Adipocyte (in vitro differentiated cells): ENCODE data around the gene TMEM45A.
A peak's percentile ranks its signal among the peaks of the same experiment; 100 is the strongest.
"Not testable (repeated sequence)": the region's sequence is repeated elsewhere in the genome, so short reads cannot be mapped to it uniquely, and the experiment has no call there.

Experiments
- DNase-seq: peaks from one replicate; pipeline ENCODE4 v3.0.0-alpha.2; 2015; ENCODE audit warnings: low read depth
- H3K27me3 ChIP-seq: replicated peaks from 2 replicates; pipeline ENCODE4 v1.7.0; 2013; ENCODE audit warnings: mild to moderate bottlenecking, low read length, moderate library complexity; ENCODE audit not compliant: control insufficient read depth, insufficient read depth
- H3K36me3 ChIP-seq: 2 replicates; pipeline ENCODE4 v1.7.0; 2013; ENCODE audit warnings: low read length, mild to moderate bottlenecking, moderate library complexity; ENCODE audit not compliant: control insufficient read depth, insufficient read depth, severe bottlenecking
- H3K4me1 ChIP-seq: 2 replicates; pipeline ENCODE4 v1.7.0; 2013; ENCODE audit warnings: mild to moderate bottlenecking, low read length, moderate library complexity; ENCODE audit not compliant: control insufficient read depth, insufficient read depth
- H3K4me3 ChIP-seq: 2 replicates; pipeline ENCODE4 v1.7.0; 2013; ENCODE audit warnings: mild to moderate bottlenecking, low read length, moderate library complexity
- H3K9ac ChIP-seq: 2 replicates; pipeline ENCODE4 v1.7.0; 2013; ENCODE audit warnings: mild to moderate bottlenecking, low read length, moderate library complexity
- H3K9me3 ChIP-seq: 2 replicates; pipeline ENCODE4 v1.7.0; 2013; ENCODE audit warnings: mild to moderate bottlenecking, low read length, moderate library complexity; ENCODE audit not compliant: control insufficient read depth

The TMEM45A gene

DNA sequence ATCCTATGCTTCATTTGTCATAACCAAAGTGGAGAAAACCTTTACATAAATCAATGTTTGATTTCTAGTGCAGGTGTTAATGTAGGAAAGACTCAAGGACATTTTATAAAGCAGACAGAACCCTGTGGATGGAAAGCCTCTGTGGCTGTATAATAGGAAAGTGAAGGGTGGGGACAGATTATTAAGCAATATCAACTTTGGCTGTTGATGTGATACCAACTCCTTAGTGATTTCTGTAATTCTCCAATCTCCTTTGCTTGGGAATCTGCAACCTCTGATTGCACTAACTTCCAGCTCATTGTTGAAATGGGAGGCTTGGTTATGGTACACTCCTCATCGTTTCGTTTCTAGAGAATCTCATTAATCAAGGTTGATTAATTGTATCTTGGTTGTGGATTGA lies 87.7 kb downstream of the TMEM45A start:
- Histone ChIP-seq H3K4me3 (no peak overlapping the region), H3K27me3 (no peaks in the 10 kb centered on the region), H3K36me3 (peaks cover 18% of the 10 kb centered on the region), H3K9ac (no peak overlapping the region), H3K9me3 (peaks cover 3% of the 10 kb centered on the region), H3K4me1 (peaks cover 23% of the 10 kb centered on the region)
- no peak for DNase-seq

DNA sequence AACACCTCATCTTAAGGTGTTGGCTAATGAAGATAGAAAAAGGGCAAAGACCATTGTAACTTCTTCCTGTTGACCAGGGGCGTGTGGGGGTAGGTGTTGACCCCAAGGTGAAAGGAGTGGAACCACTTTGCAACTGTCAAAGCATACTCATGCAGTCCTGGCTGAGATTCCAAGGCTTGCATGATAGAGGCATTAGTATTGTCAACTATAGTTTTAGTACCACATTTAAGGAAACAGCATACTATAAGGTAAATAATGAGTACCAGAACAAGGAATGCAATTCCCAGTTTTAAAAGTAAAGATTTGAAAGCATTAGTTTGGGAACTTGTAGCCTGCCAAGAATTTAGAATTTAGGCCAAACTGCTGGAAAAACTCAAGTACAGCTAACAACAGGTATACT lies 89.2 kb downstream of the TMEM45A start:
- peak; percentile 21 for DNase-seq
- H3K4me1 ChIP-seq: peaks cover 23% of the 10 kb centered on the region
- H3K27me3 ChIP-seq: no peaks in the 10 kb centered on the region
- peaks cover 3% of the 10 kb centered on the region for H3K9me3 ChIP-seq
- no peak overlapping the region for H3K4me3 ChIP-seq
- peaks cover 18% of the 10 kb centered on the region for H3K36me3 ChIP-seq
- H3K9ac ChIP-seq: no peak overlapping the region

DNA sequence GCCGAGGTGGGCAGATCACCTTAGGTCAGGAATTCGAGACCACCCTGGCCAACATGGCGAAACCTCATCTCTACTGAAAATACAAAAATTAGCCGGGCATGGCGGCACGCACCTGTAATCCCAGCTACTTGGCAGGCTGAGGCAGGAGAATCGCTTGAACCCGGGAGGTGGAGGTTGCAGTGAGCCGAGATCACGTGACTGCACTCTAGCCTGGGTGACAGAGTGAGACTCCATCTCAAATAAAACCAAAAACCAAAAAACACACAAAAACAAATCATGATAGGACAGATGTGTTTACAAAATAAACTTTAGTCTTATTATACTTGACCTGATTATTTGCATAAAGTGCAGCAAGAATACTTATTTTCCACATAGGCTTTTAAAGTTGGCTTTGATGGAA lies 89.7 kb downstream of the TMEM45A start:
- peaks cover 14% of the 10 kb centered on the region for H3K36me3 ChIP-seq
- H3K9ac ChIP-seq, H3K27me3 ChIP-seq, DNase-seq, H3K4me3 ChIP-seq, H3K9me3 ChIP-seq: not testable (repeated sequence)
- peaks cover 23% of the 10 kb centered on the region for H3K4me1 ChIP-seq

DNA sequence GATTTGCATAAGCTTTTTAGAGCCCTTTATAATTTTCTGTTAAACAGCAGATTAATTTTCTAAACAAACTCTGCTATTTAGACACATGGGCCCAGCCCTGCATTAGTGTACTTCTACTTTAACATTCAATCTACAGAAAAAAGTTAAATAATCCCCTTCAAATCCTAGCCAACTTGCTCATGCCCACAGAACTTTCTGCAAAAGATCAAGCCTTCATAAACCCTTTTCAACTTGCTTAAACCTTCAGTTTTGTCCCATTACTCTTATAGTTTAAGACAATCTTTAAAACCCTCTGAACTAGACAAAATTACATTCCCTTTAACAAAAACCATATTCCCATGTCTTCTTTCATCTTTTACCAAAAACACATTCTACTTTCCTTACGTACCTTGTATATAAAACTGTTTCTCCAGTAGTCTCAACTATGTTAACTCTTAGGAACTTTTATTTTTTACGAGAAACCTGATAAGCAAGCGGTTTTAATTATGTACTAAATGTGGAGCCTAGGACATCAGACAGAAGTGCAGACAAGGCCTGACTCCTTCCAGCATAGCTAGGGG lies 91.8 kb downstream of the TMEM45A start:
- Histone ChIP-seq H3K36me3 (no peaks in the 10 kb centered on the region), H3K9me3 (peaks cover 3% of the 10 kb centered on the region), H3K9ac (no peak overlapping the region), H3K4me1 (peaks cover 23% of the 10 kb centered on the region), H3K27me3 (no peaks in the 10 kb centered on the region), H3K4me3 (no peak overlapping the region)
- DNase-seq: no peak

DNA sequence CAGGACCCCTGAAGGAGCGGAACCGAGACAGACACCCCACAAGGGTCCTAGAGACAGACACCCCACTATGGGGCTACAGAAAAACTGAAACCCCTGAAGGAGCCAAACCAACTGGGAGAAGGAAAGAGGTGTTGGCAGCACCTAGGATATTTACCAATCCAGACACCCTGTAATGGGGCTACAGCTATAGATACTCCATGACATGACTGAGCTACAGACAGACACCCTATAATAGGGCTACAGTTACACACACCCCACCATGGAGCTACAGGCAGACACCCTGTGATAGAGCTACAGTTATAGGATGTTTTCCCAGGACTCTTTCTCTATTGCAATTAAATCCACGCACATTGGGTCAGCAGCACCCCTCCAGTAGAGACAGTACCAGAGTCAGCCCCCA lies 94.4 kb downstream of the TMEM45A start:
- Histone ChIP-seq H3K36me3 (no peaks in the 10 kb centered on the region), H3K9ac (no peak overlapping the region), H3K9me3 (peaks cover 3% of the 10 kb centered on the region), H3K4me3 (no peak overlapping the region), H3K4me1 (peaks cover 11% of the 10 kb centered on the region), H3K27me3 (no peaks in the 10 kb centered on the region)
- DNase-seq: no peak

DNA sequence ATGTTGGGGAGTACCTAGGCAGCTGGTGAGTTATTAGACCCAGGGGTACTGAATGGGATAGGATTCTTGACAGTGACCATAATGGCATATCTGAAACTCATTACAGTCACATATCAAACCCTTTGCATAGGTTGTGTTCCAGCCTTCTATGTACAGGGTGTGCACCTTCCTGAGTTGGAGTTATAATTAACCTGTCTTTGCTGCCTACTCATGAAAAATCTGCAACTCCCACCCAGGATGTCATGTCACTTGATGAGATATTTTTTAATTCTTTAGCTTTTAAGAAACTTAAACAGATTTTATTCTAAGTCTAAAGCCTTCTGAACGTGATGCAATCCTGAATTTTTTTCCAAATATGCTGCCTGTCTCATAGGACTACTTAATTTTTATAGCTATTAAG lies 95.8 kb downstream of the TMEM45A start:
- DNase-seq: no peak
- Histone ChIP-seq H3K36me3 (no peaks in the 10 kb centered on the region), H3K27me3 (no peaks in the 10 kb centered on the region), H3K4me1 (peaks cover 7% of the 10 kb centered on the region), H3K9ac (no peak overlapping the region), H3K9me3 (peaks cover 3% of the 10 kb centered on the region), H3K4me3 (no peak overlapping the region)

DNA sequence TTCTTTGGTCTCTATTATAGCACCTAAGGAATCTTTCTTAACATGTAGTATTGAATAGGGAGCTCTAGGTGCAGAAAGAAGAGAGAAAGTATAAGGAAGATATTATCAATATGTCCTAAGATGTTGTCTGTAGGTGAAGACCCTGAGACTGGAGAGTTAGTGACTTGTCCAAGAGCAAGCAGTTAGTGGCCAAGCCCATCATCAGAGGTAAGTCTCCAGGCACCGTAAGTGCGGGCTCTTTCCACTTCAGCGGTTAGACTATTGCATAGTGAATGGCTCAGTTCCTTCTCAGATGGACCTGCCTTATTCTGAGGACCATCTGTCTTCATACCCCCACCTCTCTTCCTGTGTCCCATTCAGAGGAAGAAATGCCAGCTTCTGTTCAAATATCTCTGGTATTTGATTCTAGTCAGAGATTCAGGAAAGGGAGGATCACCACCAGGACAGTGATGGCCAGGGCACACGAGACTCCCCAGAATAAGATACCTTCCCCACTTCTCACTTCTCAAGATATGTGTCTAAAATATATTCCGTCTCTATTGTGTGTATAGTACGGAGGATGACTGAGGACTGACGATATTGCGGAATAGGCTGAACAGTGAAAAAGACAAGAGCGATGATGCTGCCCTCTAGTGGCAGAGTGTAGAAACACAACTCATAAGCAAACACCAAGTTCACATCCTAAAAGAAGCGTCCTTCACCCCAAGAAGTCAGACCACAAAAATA lies 97.9 kb downstream of the TMEM45A start:
- no peaks in the 10 kb centered on the region for H3K36me3 ChIP-seq
- DNase-seq: peak; percentile 90

DNA sequence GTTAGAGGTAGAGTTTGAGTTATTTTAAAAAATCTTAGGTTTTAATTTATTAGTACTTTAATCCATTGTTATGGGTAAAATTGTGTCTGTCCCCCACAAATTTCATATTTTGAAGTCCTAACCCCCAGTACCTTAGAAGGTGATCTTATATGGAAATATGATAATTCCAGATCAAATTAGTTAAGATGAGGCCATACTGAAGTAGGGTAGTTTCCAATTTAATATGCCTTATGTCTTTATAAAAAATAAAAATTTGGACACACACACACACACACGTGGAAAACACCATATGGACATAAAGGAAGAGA lies 98.4 kb downstream of the TMEM45A start:
- Histone ChIP-seq H3K4me3 (no peak overlapping the region), H3K9ac (no peak overlapping the region), H3K4me1 (peaks cover 7% of the 10 kb centered on the region), H3K36me3 (no peaks in the 10 kb centered on the region), H3K27me3 (no peaks in the 10 kb centered on the region), H3K9me3 (no peaks in the 10 kb centered on the region)
- no peak for DNase-seq

More for the DNA sequence above, 97.9 kb downstream of the TMEM45A start:
- peak overlapping the region; percentile 64 for H3K4me3 ChIP-seq
- peaks cover 7% of the 10 kb centered on the region for H3K4me1 ChIP-seq
- no peaks in the 10 kb centered on the region for H3K27me3 ChIP-seq
- peak overlapping the region; percentile 47 for H3K9ac ChIP-seq
- H3K9me3 ChIP-seq: no peaks in the 10 kb centered on the region

DNA sequence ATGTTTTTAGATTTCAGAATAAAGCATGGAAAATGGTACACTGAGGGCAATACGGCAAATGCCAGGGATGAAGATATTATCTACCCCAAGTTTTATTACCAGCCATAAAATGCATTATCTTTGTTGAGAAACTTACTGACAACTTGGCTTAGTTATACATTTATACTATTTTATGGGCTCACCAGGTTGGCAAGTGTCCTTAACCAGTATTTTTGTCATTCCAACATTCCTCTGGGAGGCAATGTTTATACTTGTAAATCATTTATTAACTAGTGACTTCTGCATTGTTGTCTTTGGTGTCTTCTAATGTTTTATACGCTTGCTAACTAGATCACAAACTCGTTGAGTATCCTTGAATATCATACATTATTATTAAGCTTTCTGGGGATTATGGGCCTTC lies 99.0 kb downstream of the TMEM45A start:
- Histone ChIP-seq H3K9ac (no peak overlapping the region), H3K4me1 (peaks cover 7% of the 10 kb centered on the region), H3K9me3 (no peaks in the 10 kb centered on the region), H3K36me3 (no peaks in the 10 kb centered on the region), H3K4me3 (no peak overlapping the region), H3K27me3 (no peaks in the 10 kb centered on the region)
- DNase-seq: no peak

DNA sequence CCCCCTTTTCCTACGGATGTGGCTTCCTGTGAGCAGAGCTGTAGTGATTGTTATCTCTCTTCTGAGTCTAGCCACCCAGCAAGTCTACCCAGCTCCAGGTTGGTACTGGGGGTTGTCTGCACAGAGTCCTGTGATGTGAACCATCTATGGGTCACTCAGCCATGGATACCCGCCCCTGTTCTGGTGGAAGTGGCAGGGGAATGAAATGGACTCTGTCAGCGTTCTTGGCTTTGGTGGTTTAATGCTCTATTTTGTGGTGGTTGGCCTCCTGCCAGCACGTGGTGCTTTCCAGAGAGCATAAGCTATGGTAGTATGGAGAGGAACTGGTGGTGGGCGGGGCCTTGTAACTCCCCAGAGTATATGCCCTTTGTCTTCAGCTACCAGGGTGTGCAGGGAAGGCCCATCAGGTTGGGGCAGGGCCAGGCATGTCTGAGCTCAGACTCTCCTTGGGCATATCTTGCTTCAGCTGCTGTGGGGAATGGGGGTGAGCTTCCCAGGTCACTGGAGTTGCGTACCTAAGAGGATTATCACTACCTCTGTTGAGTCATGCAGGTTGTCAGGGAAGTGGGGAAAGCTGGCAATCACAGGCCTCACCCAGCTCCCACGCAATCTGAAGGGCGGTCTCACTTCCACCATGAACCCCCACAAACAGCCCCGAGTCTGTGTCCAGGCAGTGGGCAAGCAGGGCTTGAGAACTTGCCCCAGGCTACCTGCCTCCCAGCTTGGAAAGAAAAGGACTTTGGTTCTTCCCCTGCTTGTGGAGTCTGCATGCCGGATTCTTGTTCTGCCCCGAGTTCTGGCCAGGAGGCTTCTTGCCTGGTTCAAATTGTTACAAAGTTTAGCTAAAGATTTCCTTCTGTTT lies 108.0 kb downstream of the TMEM45A start:
- Histone ChIP-seq H3K9me3 (no peaks in the 10 kb centered on the region), H3K27me3 (no peaks in the 10 kb centered on the region), H3K36me3 (no peaks in the 10 kb centered on the region), H3K4me1 (peaks cover 18% of the 10 kb centered on the region), H3K4me3 (no peak overlapping the region), H3K9ac (no peak overlapping the region)
- no peak for DNase-seq
